ENCODE data around the gene MLIP. TPM values are rescaled to one million over a fixed set of nuclear protein-coding genes. Genes with fewer than 3 reads are reported as not detected.

The MLIP gene
- total RNA-seq, 2 donors from 2014 or later: 0.42 to 1.2 TPM

DNA sequence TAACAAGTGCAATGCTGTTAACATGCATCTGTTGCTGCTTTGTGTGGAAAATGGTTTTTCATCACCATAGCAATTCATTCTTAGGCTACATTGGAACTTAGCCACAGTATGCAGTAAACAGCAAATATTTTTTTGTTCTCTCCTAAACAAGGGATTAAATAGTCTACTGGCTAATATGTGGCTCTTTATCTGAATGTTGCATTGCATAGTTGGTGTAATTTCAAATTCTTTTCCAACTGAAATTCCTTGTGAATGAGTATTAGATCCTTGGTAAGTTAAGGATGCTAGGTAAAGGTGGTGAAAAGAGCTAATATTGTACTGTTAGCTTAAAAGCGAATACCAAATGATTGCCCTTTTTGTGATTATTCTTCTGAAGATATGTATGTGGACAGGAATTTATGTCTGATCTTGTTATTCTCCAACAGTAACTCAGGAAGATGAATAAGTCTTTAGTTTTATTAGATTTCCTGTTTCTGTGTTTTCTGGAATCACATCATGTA is 958 bp downstream of the MLIP start:
- no peak overlapping the region for H3K4me3 ChIP-seq
- H3K4me1 ChIP-seq: no peaks in the 10 kb centered on the region
- no peaks in the 10 kb centered on the region for H3K9me3 ChIP-seq
- H3K27me3 ChIP-seq: no peaks in the 10 kb centered on the region
- DNase-seq: no peak
- intact Hi-C loops (cut with DNase I): no loop called here
- TF ChIP-seq, protein P1, sequence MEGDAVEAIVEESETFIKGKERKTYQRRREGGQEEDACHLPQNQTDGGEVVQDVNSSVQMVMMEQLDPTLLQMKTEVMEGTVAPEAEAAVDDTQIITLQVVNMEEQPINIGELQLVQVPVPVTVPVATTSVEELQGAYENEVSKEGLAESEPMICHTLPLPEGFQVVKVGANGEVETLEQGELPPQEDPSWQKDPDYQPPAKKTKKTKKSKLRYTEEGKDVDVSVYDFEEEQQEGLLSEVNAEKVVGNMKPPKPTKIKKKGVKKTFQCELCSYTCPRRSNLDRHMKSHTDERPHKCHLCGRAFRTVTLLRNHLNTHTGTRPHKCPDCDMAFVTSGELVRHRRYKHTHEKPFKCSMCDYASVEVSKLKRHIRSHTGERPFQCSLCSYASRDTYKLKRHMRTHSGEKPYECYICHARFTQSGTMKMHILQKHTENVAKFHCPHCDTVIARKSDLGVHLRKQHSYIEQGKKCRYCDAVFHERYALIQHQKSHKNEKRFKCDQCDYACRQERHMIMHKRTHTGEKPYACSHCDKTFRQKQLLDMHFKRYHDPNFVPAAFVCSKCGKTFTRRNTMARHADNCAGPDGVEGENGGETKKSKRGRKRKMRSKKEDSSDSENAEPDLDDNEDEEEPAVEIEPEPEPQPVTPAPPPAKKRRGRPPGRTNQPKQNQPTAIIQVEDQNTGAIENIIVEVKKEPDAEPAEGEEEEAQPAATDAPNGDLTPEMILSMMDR (IDR thresholded peaks at IDR 0.05): no peak
- no peaks in the 10 kb centered on the region for H3K36me3 ChIP-seq
- no peak overlapping the region for H3K27ac ChIP-seq
- no peak overlapping the region for H3K9ac ChIP-seq (ENCODE audit: low read depth in 2 of 2, low read length in 2 of 2)

DNA sequence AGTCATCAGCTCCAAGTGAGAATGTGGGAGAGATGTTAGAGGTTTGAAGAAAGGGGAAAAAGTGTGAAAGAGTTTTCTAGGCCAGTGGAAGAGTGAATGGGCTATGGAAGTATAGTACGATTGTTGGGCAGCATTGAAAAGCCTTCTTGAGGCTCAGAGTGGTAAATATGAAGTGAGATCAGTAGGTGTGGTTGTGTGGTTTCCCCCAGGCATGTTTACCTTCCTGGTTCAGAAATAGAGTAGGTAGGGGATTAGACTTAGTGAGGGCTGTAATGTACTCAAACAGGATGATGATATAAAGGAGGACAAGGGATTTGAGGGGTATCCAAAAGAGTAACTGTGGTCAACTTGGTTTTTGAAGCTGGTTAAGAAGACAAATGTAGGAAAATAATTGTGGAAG is 3.7 kb downstream of the MLIP start:
- intact Hi-C loops (cut with DNase I): no loop called here
- Histone ChIP-seq H3K9me3 (no peaks in the 10 kb centered on the region), H3K27me3 (no peaks in the 10 kb centered on the region), H3K27ac (no peak overlapping the region), H3K4me3 (no peak overlapping the region), H3K4me1 (no peaks in the 10 kb centered on the region), H3K9ac (ENCODE audit: low read depth in 2 of 2, low read length in 2 of 2) (no peak overlapping the region), H3K36me3 (no peaks in the 10 kb centered on the region)
- DNase-seq: no peak
- TF ChIP-seq, protein P1 (IDR thresholded peaks at IDR 0.05): no peak

DNA sequence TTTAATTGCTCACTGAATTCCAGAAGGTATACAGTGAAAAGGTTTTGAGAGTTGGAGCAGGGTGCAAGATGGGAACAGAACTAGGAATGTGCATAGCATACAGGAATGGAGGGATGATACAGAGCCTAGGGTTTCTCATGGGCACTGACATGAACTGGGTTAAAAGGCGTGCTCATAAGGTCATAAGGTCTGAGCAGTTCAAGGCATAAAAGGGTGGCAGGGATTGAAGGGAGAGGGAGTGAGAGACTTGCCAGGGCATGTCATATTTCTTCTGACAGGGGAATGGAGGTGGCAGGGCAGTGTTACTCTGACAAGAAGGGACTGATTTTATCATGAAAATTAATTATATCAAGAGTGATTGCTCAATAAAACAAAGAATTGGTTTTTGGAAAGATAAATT is 4.7 kb downstream of the MLIP start:
- intact Hi-C loops (cut with DNase I): no loop called here
- TF ChIP-seq, protein P1 (IDR thresholded peaks at IDR 0.05): no peak
- H3K9me3 ChIP-seq: no peaks in the 10 kb centered on the region
- no peaks in the 10 kb centered on the region for H3K36me3 ChIP-seq
- H3K27me3 ChIP-seq: no peaks in the 10 kb centered on the region
- DNase-seq: no peak
- H3K4me3 ChIP-seq: no peak overlapping the region
- no peak overlapping the region for H3K9ac ChIP-seq (ENCODE audit: low read depth in 2 of 2, low read length in 2 of 2)
- no peaks in the 10 kb centered on the region for H3K4me1 ChIP-seq
- H3K27ac ChIP-seq: no peak overlapping the region

DNA sequence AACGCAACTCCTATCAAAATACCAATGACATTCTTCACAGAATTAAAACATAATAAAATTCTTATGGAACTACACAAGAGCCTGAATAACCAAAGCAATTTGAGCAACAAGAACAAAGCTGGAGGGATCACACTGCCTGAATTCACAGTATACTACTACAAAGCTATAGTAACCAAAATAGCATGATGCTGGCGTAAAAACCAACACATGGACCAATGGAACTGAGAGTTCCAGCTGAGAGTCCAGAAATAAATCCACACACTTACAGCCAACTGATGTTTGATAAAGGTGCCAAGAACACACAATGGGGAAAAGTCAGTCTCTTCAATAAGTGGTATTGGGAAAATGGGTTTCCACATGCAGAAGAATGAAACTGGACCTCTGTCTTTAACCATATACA is 6.9 kb downstream of the MLIP start:
- Histone ChIP-seq H3K4me1 (no peaks in the 10 kb centered on the region), H3K9me3 (no peaks in the 10 kb centered on the region), H3K27me3 (no peaks in the 10 kb centered on the region), H3K36me3 (no peaks in the 10 kb centered on the region), H3K9ac (ENCODE audit: low read depth in 2 of 2, low read length in 2 of 2) (no peak overlapping the region), H3K27ac (no peak overlapping the region), H3K4me3 (no peak overlapping the region)
- DNase-seq: no peak
- TF ChIP-seq, protein P1 (IDR thresholded peaks at IDR 0.05): no peak
- intact Hi-C loops (cut with DNase I): no loop called here

DNA sequence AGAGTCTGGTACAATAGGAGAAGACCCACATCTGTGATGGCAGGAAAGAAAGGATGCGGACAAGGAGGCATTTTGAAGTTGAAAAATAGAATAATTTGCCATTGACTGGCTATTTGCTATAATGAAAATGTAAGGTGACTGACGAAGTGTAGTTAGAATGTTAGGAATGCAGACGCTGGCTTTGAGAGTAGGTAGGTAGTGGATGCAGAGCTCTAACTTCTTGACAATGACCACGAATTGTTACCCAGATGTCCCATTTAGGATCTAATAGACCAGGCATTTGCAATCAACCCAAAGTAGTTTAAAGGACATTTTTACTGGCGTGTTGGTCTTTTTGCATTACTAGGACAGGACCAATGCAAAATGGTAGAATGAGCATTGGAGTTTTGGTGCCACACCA is 14.2 kb downstream of the MLIP start:
- Histone ChIP-seq H3K36me3 (no peaks in the 10 kb centered on the region), H3K4me3 (no peak overlapping the region), H3K9me3 (no peaks in the 10 kb centered on the region), H3K4me1 (no peaks in the 10 kb centered on the region), H3K27me3 (no peaks in the 10 kb centered on the region), H3K27ac (no peak overlapping the region), H3K9ac (ENCODE audit: low read depth in 2 of 2, low read length in 2 of 2) (no peak overlapping the region)
- intact Hi-C loops (cut with DNase I): no loop called here
- TF ChIP-seq, protein P1 (IDR thresholded peaks at IDR 0.05): no peak
- no peak for DNase-seq

DNA sequence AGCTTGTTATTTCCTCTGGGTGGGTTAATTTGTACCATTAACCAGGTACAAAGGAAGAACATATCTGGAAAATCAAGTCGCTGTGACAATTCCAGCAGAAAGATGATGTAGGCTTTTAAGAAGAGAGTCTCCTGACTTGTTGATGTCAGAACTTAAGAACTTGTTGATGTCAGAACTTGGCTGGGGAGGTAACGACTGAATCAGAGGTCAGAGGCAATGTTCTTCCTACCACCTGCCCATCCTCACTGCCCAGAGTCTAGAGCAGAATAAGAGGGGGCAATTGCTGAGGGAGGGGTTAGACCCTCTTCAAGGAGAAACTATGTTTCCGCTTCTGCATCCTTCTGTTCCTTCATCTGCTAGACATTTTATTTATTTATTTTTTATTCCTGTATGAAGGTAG is 18.9 kb downstream of the MLIP start:
- DNase-seq: no peak
- TF ChIP-seq, protein P1 (IDR thresholded peaks at IDR 0.05): no peak
- intact Hi-C loops (cut with DNase I): no loop called here

More for the DNA sequence above, 18.9 kb downstream of the MLIP start:
- Histone ChIP-seq H3K4me3 (no peak overlapping the region), H3K9ac (ENCODE audit: low read depth in 2 of 2, low read length in 2 of 2) (no peak overlapping the region), H3K4me1 (no peaks in the 10 kb centered on the region), H3K27me3 (no peaks in the 10 kb centered on the region), H3K36me3 (no peaks in the 10 kb centered on the region), H3K9me3 (no peaks in the 10 kb centered on the region), H3K27ac (no peak overlapping the region)
